ENCODE results near the gene SCNM1.
A peak's percentile ranks its signal among the peaks of the same experiment; 100 is the strongest.

The SCNM1 gene

GRCh38 chr1:151165738-151166504, at the start of gene SCNM1, which contains the start of gene LYSMD1:
SCNM1 (plus strand) TSS chr1:151166144; CDS start chr1:151166153, 9 bp downstream.
LYSMD1 (minus strand) TSS chr1:151165902; CDS start chr1:151165258, 644 bp downstream.
- DNase-seq = peak; percentile 98

- DNase-seq = no peak
These were observed 41.1 kb upstream of the SCNM1 start for GRCh38 chr1:151124763-151125403.

GRCh38 chr1:151128800-151129199, 37.1 kb upstream of the SCNM1 start:
- DNase-seq = no peak

GRCh38 chr1:151130987-151131586, 34.9 kb upstream of the SCNM1 start:
- DNase-seq = peak; percentile 95

- DNase-seq = no peak
These were observed 34.1 kb upstream of the SCNM1 start for GRCh38 chr1:151131701-151132334.

GRCh38 chr1:151132335-151133017, 33.5 kb upstream of the SCNM1 start:
- no peak for DNase-seq

- DNase-seq = no peak
These were observed 32.7 kb upstream of the SCNM1 start for GRCh38 chr1:151133018-151133806.

- no peak for DNase-seq
These were observed 31.5 kb upstream of the SCNM1 start for GRCh38 chr1:151134396-151134795.

GRCh38 chr1:151134991-151135390, 31.0 kb upstream of the SCNM1 start:
- no peak for DNase-seq

- no peak for DNase-seq
These were observed 30.2 kb upstream of the SCNM1 start for GRCh38 chr1:151135433-151136385.

- no peak for DNase-seq
These were observed 28.2 kb upstream of the SCNM1 start for GRCh38 chr1:151137789-151138188.

GRCh38 chr1:151142411-151143056, 23.4 kb upstream of the SCNM1 start:
- no peak for DNase-seq

- DNase-seq = no peak
These were observed 22.9 kb upstream of the SCNM1 start for GRCh38 chr1:151143057-151143435.

GRCh38 chr1:151143986-151144385, 22.0 kb upstream of the SCNM1 start:
- no peak for DNase-seq

GRCh38 chr1:151144474-151145303, 21.3 kb upstream of the SCNM1 start:
- DNase-seq = no peak

GRCh38 chr1:151145304-151146071, 20.5 kb upstream of the SCNM1 start:
- peak; percentile 35 for DNase-seq

GRCh38 chr1:151146072-151146411, 19.9 kb upstream of the SCNM1 start:
- no peak for DNase-seq

- peak; percentile 78 for DNase-seq
These were observed 19.4 kb upstream of the SCNM1 start, which contains the start of gene SEMA6C for GRCh38 chr1:151146412-151147131. SEMA6C (minus strand) TSS chr1:151146631; CDS start chr1:151142621, 4,010 bp downstream.
